AML-193 (cell line): ENCODE results near the gene ATP6V0D1.
A peak's percentile ranks its signal among the peaks of the same experiment; 100 is the strongest.

Experiments used
- DNase-seq, 2 experiments: peaks; one replicate each; lab custom pipeline; 2025; lab: John Stamatoyannopoulos, UW

ATP6V0D1 gene

DNA sequence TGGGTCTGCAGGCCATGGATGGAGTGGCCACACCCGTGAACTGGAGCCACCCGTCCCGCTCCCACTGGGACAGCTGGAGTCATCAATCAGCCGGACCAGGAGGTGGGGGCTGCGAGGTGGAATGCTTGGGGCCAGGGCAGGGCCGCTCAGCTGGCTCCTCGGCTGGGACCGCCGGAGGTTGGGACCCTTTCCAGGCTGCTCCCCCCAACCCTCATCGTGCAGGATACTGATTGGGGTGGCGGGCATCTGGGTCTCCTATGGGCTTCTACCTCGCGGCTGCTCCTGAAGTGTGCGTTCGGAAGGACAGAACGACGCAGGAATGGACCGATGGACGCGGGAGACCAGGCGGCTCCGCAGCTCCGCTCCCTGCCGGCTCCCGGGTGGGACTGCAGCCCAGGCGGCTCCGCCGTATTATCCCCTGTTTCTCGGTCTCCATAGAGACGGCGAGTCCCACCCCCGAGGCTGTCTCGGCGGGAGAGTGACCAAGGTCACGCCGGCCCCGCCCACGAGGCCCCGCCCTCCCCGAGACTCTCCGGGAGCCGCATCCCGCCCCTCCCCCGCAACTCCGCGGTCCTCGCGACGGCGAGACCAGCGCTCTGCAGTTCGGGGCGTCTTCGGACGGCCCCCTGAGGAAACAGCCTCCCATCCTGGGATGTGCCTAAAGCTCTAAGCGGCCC, 87.7 kb downstream of the ATP6V0D1 start, which contains the start of gene TPPP3:
TSS of gene TPPP3 (minus strand) at position 388 of the 677 bp plus-strand sequence. CDS start 2,387 bp downstream, outside the sequence.
- DNase-seq: no peak

GRCh38 chr16:67392301-67393059, 88.5 kb downstream of the ATP6V0D1 start:
- no peak for DNase-seq

GRCh38 chr16:67391424-67392300, 89.3 kb downstream of the ATP6V0D1 start:
- no peak for DNase-seq

GRCh38 chr16:67390816-67391423, 90.0 kb downstream of the ATP6V0D1 start:
- DNase-seq: no peak

- DNase-seq: peak; percentile 88 to 95
Measured at GRCh38 chr16:67389911-67390815, 90.8 kb downstream of the ATP6V0D1 start.

GRCh38 chr16:67388591-67388990, 92.4 kb downstream of the ATP6V0D1 start:
- no peak for DNase-seq

GRCh38 chr16:67388191-67388590, 92.8 kb downstream of the ATP6V0D1 start:
- no peak for DNase-seq
